Measurements from ENCODE around the gene ADARB2.

GRCh38 chr10:1539216-1539615, 198.1 kb downstream of the ADARB2 start:
- TF ChIP-seq POLR2AphosphoS5 (IDR thresholded peaks at IDR 0.05) (no peak), CTCF (IDR thresholded peaks at IDR 0.05) (no peak)

All from esophagus muscularis mucosa (tissue), 3 donors.